GM12878 (cell line): ENCODE results near the gene TTC22. TPM values are rescaled to one million over a fixed set of nuclear protein-coding genes. Genes with fewer than 3 reads are reported as not detected.

Experiments used
- ATAC-seq: fragments of 200-7000 bp; cut with Tn5 transposase; 3 replicates; pipeline ENCODE4 v1.9.1; 2020; ENCODE audit warnings: mild to moderate bottlenecking, moderate library complexity
- BruUV-seq: library from RNA; stranded (reverse); fragments of 400-500 nt; replicated peaks from 2 replicates; lab custom pipeline; 2021; lab: Mats Ljungman, UMichigan
- CTCF ChIA-PET: fragments of 300-600 bp; sonication (Branson Sonifier 250); formaldehyde crosslinking; extraction: SDS; loops from one replicate; lab custom pipeline; 2021; ENCODE audit warnings: inconsistent platforms; lab: Yijun Ruan, JAX
- POLR2A ChIA-PET: fragments of 350-600 bp; formaldehyde crosslinking; extraction: SDS; loops from one replicate; lab custom pipeline; 2021; ENCODE audit warnings: inconsistent platforms; lab: Charles Lee
- RAD21 ChIA-PET: fragments of 300-600 bp; sonication (Branson Sonifier 250); formaldehyde crosslinking; loops from one replicate; lab custom pipeline; 2023; ENCODE audit warnings: antibody characterized with exemption; ENCODE audit not compliant: unreplicated experiment; lab: Charles Lee
- SMC1A ChIA-PET: fragments of 300-600 bp; sonication (Branson Sonifier 250); formaldehyde crosslinking; loops from one replicate; lab custom pipeline; 2023; ENCODE audit not compliant: unreplicated experiment, uncharacterized antibody; lab: Charles Lee
- DNase-seq: peaks from one replicate; pipeline ENCODE4 v3.0.0-alpha.2; 2011; ENCODE audit warnings: low read depth, low spot score
- FAIRE-seq: peaks from 3 replicates; lab custom pipeline; 2011; peaks lifted over from hg19 to GRCh38; lab: Jason Lieb, UNC
- H2AFZ ChIP-seq: 2 replicates; pipeline ENCODE4 v1.6.0; 2011; ENCODE audit warnings: low read depth, low read length, control low read depth; ENCODE audit not compliant: control insufficient read depth
- H3K27ac ChIP-seq: 2 replicates; pipeline ENCODE4 v1.5.1; 2011; ENCODE audit warnings: control low read depth; ENCODE audit not compliant: control insufficient read depth, insufficient read depth
- H3K27me3 ChIP-seq, 2 experiments: replicated peaks in 1 of 2; 2 replicates each; pipeline versions ENCODE4 v1.6.0 to v1.6.1; 2011; ENCODE audit warnings: low read length in 1 of 2; ENCODE audit not compliant: control insufficient read depth in 2 of 2, insufficient read depth in 2 of 2
- H3K36me3 ChIP-seq, 2 experiments: 2 replicates each; pipeline ENCODE4 v1.5.1; 2011; ENCODE audit warnings: low read length in 1 of 2; ENCODE audit not compliant: control insufficient read depth in 2 of 2, insufficient read depth in 2 of 2
- H3K4me1 ChIP-seq: 2 replicates; pipeline ENCODE4 v1.6.1; 2011; ENCODE audit warnings: mild to moderate bottlenecking, low read length, moderate library complexity, mixed read lengths; ENCODE audit not compliant: control insufficient read depth, insufficient read depth
- H3K4me2 ChIP-seq: 2 replicates; pipeline ENCODE4 v1.6.0; 2011; ENCODE audit warnings: control low read depth; ENCODE audit not compliant: control insufficient read depth, insufficient read depth
- H3K4me3 ChIP-seq: fragments of 200-600 bp; sonication (generic); 2 replicates; pipeline ENCODE4 v1.5.1; 2016
- H3K79me2 ChIP-seq: 2 replicates; pipeline ENCODE4 v1.6.0; 2011; ENCODE audit warnings: low read length; ENCODE audit not compliant: control insufficient read depth, insufficient read depth
- H3K9ac ChIP-seq: 2 replicates; pipeline ENCODE4 v1.8.0; 2011; ENCODE audit warnings: low read length, control low read depth, mixed read lengths; ENCODE audit not compliant: control insufficient read depth, insufficient read depth
- H3K9me3 ChIP-seq: replicated peaks from 3 replicates; pipeline ENCODE4 v1.5.1; 2011; ENCODE audit warnings: mild to moderate bottlenecking, low read length; ENCODE audit not compliant: control insufficient read depth, insufficient read depth
- H4K20me1 ChIP-seq: 2 replicates; pipeline ENCODE4 v1.6.0; 2011; ENCODE audit not compliant: control insufficient read depth, insufficient read depth
- NR2C1 ChIP-seq: fragments of 450-650 bp; IDR thresholded peaks from 2 replicates; pipeline ENCODE4 v1.6.1; 2017; ENCODE audit warnings: antibody characterized with exemption, mild to moderate bottlenecking, moderate library complexity
- PAX5 ChIP-seq: IDR thresholded peaks from 2 replicates; pipeline ENCODE4 v1.6.1; 2011; ENCODE audit warnings: low read depth, low read length, borderline replicate concordance
- SIX5 ChIP-seq: IDR thresholded peaks from 2 replicates; pipeline ENCODE4 v1.6.1; 2011; ENCODE audit warnings: mild to moderate bottlenecking, low read depth, low read length, moderate library complexity; ENCODE audit not compliant: severe bottlenecking
- STAT1 ChIP-seq: fragments of 450-650 bp; conservative IDR thresholded peaks from 2 replicates; pipeline ENCODE4 v1.6.1; 2014; ENCODE audit warnings: antibody characterized with exemption, mild to moderate bottlenecking
- TCF12 ChIP-seq: IDR thresholded peaks from 2 replicates; pipeline ENCODE4 v1.6.1; 2011; ENCODE audit warnings: low read depth, mild to moderate bottlenecking, low read length
- ZNF24 ChIP-seq: fragments of 450-650 bp; IDR thresholded peaks from 2 replicates; pipeline ENCODE4 v1.6.1; 2017; ENCODE audit warnings: antibody characterized with exemption, mild to moderate bottlenecking
- ZNF622 ChIP-seq: fragments of 450-650 bp; IDR thresholded peaks from 2 replicates; pipeline ENCODE4 v1.6.1; 2017; ENCODE audit warnings: mild to moderate bottlenecking, inconsistent platforms
- WGBS: methylation state at CpG from one replicate; pipeline ENCODE4 v1.1.6; 2016; ENCODE audit warnings: low lambda C conversion rate; ENCODE audit not compliant: insufficient replicate concordance, insufficient coverage; ENCODE audit errors: missing lambda C conversion rate; 5-methylcytosine and 5-hydroxymethylcytosine counted together
- in situ Hi-C: fragments of 300-500 bp; cut with MboI; formaldehyde crosslinking; loops from 9 replicates; pipeline ENCODE4 v1.14.3; 2018; ENCODE audit warnings: mixed read lengths
- intact Hi-C: fragments of 100-400 bp; cut with micrococcal nuclease; formaldehyde crosslinking; loops from one replicate; pipeline ENCODE4 v1.14.2; 2022; ENCODE audit not compliant: unreplicated experiment
- polyA plus RNA-seq, 11 experiments: library from polyadenylated mRNA; depleted of rRNA in 4 of 11; unstranded in 6 of 11; stranded (reverse) in 5 of 11; fragments of >200 nt; fragmentation: Nextera tagmentation in 4 of 11; fragmentation: Illumina TruSeq in 1 of 11; extraction: Ambion mirVana in 4 of 11; extraction: Trizol in 1 of 11; gene quantifications; 1 replicate in 1 of 11; 2 replicates in 10 of 11; pipeline versions ENCODE4 v1.2.1 to v1.2.3, GENCODE V29; 2011 to 2016; ENCODE audit warnings: inconsistent platforms in 2 of 11, missing spikeins in 2 of 11, low read depth in 1 of 11
- total RNA-seq, 4 experiments: library from RNA; depleted of rRNA in 3 of 4; stranded (reverse); fragments of >200 nt in 3 of 4; fragmentation: Illumina TruSeq in 1 of 4; extraction: Trizol in 1 of 4; gene quantifications; 2 replicates each; pipeline versions ENCODE4 v1.2.1 to v1.2.3, GENCODE V29; 2013 to 2021
- TF ChIP-seq, protein P1 (sequence below): fragments of 450-650 bp; conservative IDR thresholded peaks from 2 replicates; pipeline ENCODE4 v1.6.1; 2017; ENCODE audit warnings: mild to moderate bottlenecking, moderate library complexity

Gene TTC22
- total and polyA plus RNA-seq, 10 of the 15 experiments (the other 5 are each of a cell fraction or from before 2014, with no cell fraction given), result 0.64 to 5.1 (median 1.9) TPM

DNA sequence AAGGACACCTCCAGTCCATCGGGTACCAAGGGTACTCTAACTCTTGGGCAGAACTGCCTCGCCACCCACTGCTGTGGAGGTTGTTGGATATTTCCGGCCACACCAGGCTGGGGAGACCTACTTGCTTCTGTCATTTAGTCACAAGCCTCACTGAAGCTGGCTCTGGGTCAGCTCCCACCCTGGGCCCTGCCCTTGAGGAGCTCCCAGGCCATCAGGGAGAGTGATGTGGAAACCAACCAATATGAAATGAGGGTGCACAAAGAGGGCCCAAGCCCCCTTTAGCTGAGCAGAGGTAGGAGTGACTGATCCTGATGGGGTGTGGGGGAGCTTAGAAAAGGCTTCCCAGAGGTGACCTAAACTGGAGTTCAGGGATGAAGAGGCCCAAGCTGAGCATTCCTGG lies 56.4 kb downstream of the TTC22 start:
- FAIRE-seq (no peak), DNase-seq (no peak), ATAC-seq (no peak)
- ChIA-PET SMC1A (no interaction called here), POLR2A (no interaction called here), RAD21 (no interaction called here), CTCF (no interaction called here)
- H3K27me3 ChIP-seq, result no peaks in the 10 kb centered on the region
- H3K9me3 ChIP-seq, result no peaks in the 10 kb centered on the region
- no peak for TF ChIP-seq NR2C1
- no peak for TF ChIP-seq STAT1
- no peak for TF ChIP-seq ZNF24
- TF ChIP-seq ZNF622, result no peak
- TF ChIP-seq PAX5, result no peak
- TF ChIP-seq, protein P1, sequence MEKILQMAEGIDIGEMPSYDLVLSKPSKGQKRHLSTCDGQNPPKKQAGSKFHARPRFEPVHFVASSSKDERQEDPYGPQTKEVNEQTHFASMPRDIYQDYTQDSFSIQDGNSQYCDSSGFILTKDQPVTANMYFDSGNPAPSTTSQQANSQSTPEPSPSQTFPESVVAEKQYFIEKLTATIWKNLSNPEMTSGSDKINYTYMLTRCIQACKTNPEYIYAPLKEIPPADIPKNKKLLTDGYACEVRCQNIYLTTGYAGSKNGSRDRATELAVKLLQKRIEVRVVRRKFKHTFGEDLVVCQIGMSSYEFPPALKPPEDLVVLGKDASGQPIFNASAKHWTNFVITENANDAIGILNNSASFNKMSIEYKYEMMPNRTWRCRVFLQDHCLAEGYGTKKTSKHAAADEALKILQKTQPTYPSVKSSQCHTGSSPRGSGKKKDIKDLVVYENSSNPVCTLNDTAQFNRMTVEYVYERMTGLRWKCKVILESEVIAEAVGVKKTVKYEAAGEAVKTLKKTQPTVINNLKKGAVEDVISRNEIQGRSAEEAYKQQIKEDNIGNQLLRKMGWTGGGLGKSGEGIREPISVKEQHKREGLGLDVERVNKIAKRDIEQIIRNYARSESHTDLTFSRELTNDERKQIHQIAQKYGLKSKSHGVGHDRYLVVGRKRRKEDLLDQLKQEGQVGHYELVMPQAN, result no peak
- TF ChIP-seq SIX5, result no peak
- no peak for TF ChIP-seq TCF12
- H3K4me3 ChIP-seq, result no peak overlapping the region
- no peak overlapping the region for H2AFZ ChIP-seq
- 94% methylated on average over 3 of the region's 3 CpGs for WGBS
- H3K9ac ChIP-seq, result no peak overlapping the region
- peaks cover 11 to 22% of the 10 kb centered on the region in 2 experiments for H3K36me3 ChIP-seq
- no peaks in the 10 kb centered on the region for H3K4me1 ChIP-seq
- BruUV-seq, result no TSS peak
- no peak overlapping the region for H3K27ac ChIP-seq
- no peaks in the 10 kb centered on the region for H4K20me1 ChIP-seq
- in situ Hi-C loops, result no loop called here
- no peak overlapping the region for H3K4me2 ChIP-seq
- intact Hi-C loops, result no loop called here
- no peaks in the 10 kb centered on the region for H3K79me2 ChIP-seq
